ENCODE measurements around the gene PPARD. TPM values are rescaled to one million over a fixed set of nuclear protein-coding genes. Genes with fewer than 3 reads are reported as not detected.

PPARD gene
- total and polyA plus RNA-seq, 2 of the 13 experiments (the other 11 are each of a cell fraction or from before 2014, with no cell fraction given), result 6.1 to 13.3 TPM

DNA sequence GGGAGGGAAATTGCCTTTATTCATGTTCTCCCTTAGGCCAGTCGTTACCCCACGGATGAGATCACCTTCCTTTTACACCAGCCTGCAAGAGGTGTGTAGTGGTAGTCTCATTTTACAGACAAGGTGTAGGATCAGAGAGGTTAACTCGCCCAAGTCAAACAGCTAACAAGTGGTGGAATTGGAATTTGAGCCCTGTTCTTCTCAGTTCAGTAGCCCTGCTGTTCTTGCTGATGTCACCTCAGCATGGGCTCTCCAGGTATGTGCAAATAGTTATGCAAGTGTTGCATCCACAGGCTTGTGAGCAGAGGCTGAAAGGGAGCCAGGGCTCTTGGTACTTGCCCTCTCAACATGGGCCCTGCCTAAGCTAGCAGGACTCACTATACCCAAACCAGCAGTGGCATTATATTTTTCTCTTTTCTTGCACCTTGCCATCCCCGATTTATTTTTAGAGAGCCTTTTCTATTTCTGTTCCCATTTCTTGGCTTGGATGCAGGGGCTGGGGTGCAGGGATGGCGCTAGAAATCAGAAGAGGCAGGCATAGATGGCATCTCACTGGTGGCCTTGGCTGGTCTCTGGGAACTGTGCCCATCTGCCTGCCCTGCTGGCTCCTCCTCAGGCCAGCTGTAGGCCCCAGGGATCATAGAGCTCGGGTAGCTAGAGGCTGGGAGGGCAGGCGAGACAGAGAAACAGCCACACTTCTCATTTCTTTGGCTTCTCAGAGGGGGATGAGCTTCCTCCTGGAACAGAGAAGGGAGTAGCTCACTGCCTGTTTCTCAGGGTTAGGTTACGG, 18.2 kb downstream of the PPARD start (continued):
- TF ChIP-seq, protein P1, sequence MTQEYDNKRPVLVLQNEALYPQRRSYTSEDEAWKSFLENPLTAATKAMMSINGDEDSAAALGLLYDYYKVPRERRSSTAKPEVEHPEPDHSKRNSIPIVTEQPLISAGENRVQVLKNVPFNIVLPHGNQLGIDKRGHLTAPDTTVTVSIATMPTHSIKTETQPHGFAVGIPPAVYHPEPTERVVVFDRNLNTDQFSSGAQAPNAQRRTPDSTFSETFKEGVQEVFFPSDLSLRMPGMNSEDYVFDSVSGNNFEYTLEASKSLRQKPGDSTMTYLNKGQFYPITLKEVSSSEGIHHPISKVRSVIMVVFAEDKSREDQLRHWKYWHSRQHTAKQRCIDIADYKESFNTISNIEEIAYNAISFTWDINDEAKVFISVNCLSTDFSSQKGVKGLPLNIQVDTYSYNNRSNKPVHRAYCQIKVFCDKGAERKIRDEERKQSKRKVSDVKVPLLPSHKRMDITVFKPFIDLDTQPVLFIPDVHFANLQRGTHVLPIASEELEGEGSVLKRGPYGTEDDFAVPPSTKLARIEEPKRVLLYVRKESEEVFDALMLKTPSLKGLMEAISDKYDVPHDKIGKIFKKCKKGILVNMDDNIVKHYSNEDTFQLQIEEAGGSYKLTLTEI (CRISPR knock-in tag; conservative IDR thresholded peaks at IDR 0.05), result no peak
- TF ChIP-seq CEBPG (CRISPR knock-in tag; IDR thresholded peaks at IDR 0.05), result peak; percentile 99
- peak; percentile 98 for TF ChIP-seq TEAD3 (CRISPR knock-in tag; optimal IDR thresholded peaks at IDR 0.05; ENCODE audit: borderline replicate concordance)
- TF ChIP-seq ZNF570 (CRISPR knock-in tag; IDR thresholded peaks at IDR 0.05; ENCODE audit: borderline replicate concordance), result no peak
- no peak for TF ChIP-seq BRD4 (CRISPR knock-in tag; IDR thresholded peaks at IDR 0.05)
- TF ChIP-seq, protein P2, sequence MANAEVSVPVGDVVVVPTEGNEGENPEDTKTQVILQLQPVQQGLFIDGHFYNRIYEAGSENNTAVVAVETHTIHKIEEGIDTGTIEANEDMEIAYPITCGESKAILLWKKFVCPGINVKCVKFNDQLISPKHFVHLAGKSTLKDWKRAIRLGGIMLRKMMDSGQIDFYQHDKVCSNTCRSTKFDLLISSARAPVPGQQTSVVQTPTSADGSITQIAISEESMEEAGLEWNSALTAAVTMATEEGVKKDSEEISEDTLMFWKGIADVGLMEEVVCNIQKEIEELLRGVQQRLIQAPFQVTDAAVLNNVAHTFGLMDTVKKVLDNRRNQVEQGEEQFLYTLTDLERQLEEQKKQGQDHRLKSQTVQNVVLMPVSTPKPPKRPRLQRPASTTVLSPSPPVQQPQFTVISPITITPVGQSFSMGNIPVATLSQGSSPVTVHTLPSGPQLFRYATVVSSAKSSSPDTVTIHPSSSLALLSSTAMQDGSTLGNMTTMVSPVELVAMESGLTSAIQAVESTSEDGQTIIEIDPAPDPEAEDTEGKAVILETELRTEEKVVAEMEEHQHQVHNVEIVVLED (CRISPR knock-in tag; IDR thresholded peaks at IDR 0.05; ENCODE audit: borderline replicate concordance), result peak; percentile 52; the same call in 1 of the 2 replicates
- TF ChIP-seq NFYB (CRISPR knock-in tag; IDR thresholded peaks at IDR 0.05), result no peak
- TF ChIP-seq JUN (CRISPR knock-in tag; IDR thresholded peaks at IDR 0.05), result peak; percentile 92
- no peak for TF ChIP-seq AHR (CRISPR knock-in tag; IDR thresholded peaks at IDR 0.05)
- TF ChIP-seq, protein P3, sequence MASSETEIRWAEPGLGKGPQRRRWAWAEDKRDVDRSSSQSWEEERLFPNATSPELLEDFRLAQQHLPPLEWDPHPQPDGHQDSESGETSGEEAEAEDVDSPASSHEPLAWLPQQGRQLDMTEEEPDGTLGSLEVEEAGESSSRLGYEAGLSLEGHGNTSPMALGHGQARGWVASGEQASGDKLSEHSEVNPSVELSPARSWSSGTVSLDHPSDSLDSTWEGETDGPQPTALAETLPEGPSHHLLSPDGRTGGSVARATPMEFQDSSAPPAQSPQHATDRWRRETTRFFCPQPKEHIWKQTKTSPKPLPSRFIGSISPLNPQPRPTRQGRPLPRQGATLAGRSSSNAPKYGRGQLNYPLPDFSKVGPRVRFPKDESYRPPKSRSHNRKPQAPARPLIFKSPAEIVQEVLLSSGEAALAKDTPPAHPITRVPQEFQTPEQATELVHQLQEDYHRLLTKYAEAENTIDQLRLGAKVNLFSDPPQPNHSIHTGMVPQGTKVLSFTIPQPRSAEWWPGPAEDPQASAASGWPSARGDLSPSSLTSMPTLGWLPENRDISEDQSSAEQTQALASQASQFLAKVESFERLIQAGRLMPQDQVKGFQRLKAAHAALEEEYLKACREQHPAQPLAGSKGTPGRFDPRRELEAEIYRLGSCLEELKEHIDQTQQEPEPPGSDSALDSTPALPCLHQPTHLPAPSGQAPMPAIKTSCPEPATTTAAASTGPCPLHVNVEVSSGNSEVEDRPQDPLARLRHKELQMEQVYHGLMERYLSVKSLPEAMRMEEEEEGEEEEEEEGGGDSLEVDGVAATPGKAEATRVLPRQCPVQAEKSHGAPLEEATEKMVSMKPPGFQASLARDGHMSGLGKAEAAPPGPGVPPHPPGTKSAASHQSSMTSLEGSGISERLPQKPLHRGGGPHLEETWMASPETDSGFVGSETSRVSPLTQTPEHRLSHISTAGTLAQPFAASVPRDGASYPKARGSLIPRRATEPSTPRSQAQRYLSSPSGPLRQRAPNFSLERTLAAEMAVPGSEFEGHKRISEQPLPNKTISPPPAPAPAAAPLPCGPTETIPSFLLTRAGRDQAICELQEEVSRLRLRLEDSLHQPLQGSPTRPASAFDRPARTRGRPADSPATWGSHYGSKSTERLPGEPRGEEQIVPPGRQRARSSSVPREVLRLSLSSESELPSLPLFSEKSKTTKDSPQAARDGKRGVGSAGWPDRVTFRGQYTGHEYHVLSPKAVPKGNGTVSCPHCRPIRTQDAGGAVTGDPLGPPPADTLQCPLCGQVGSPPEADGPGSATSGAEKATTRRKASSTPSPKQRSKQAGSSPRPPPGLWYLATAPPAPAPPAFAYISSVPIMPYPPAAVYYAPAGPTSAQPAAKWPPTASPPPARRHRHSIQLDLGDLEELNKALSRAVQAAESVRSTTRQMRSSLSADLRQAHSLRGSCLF (CRISPR knock-in tag; IDR thresholded peaks at IDR 0.05; ENCODE audit: borderline replicate concordance), result no peak
- no peak for TF ChIP-seq MZF1 (CRISPR knock-in tag; IDR thresholded peaks at IDR 0.05; ENCODE audit: borderline replicate concordance)
- TF ChIP-seq ZNF296 (CRISPR knock-in tag; conservative IDR thresholded peaks at IDR 0.05), result no peak
- TF ChIP-seq ZNF572 (CRISPR knock-in tag; IDR thresholded peaks at IDR 0.05), result no peak
- TF ChIP-seq, protein P4, sequence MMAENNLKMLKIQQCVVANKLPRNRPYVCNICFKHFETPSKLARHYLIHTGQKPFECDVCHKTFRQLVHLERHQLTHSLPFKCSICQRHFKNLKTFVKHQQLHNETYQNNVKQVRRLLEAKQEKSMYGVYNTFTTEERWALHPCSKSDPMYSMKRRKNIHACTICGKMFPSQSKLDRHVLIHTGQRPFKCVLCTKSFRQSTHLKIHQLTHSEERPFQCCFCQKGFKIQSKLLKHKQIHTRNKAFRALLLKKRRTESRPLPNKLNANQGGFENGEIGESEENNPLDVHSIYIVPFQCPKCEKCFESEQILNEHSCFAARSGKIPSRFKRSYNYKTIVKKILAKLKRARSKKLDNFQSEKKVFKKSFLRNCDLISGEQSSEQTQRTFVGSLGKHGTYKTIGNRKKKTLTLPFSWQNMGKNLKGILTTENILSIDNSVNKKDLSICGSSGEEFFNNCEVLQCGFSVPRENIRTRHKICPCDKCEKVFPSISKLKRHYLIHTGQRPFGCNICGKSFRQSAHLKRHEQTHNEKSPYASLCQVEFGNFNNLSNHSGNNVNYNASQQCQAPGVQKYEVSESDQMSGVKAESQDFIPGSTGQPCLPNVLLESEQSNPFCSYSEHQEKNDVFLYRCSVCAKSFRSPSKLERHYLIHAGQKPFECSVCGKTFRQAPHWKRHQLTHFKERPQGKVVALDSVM (CRISPR knock-in tag; IDR thresholded peaks at IDR 0.05), result no peak
- 0 out of 2 replicates have a peak, but pooled peaks have one; percentile 47 for TF ChIP-seq ZNF709 (CRISPR knock-in tag; IDR thresholded peaks at IDR 0.05)
- no peak for TF ChIP-seq ZNF841 (CRISPR knock-in tag; IDR thresholded peaks at IDR 0.05; ENCODE audit: borderline replicate concordance)
- TF ChIP-seq ZNF619 (CRISPR knock-in tag; IDR thresholded peaks at IDR 0.05), result no peak
- TF ChIP-seq PHF8 (CRISPR knock-in tag; IDR thresholded peaks at IDR 0.05), result peak; percentile 47; the same call in 1 of the 2 replicates

All from HepG2 (cell line).